Ramos (cell line): ENCODE data around the gene BCL7B.
"Not testable (repeated sequence)": the region's sequence is repeated elsewhere in the genome, so short reads cannot be mapped to it uniquely, and the experiment has no call there.

ENCODE experiments used
- in situ Hi-C: fragments of 300-500 bp; cut with MboI; formaldehyde crosslinking; loops from one replicate; pipeline ENCODE4 v1.14.3; 2022; ENCODE audit warnings: low sequenced_read_pairs; ENCODE audit not compliant: unreplicated experiment

Gene BCL7B

GRCh38 chr7:73507556-73507955, 49.9 kb downstream of the BCL7B start:
- in situ Hi-C loops = no loop called here

GRCh38 chr7:73504920-73505319, 52.6 kb downstream of the BCL7B start:
- in situ Hi-C loops = no loop called here

GRCh38 chr7:73504017-73504416, 53.5 kb downstream of the BCL7B start:
- in situ Hi-C loops = no loop called here

DNA sequence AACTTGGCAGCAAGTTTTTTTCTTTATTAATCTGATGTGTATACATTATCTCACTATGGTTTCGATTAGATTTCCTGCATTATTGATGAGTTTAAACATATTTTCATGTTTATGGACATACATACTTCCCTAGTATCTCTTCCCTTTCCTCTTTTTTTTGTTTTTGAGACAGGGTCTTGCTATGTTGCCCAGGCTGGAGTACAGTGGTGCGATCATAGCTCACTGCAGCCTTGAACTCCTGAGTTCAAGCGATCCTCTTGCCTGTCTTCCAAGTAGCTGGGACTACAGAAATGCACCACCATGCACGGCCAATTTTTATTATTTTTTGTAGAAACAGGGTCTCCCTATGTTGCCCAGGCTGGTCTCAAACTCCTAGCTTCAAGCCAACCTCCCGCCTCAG, 54.3 kb downstream of the BCL7B start:
- in situ Hi-C loops = no loop called here

DNA sequence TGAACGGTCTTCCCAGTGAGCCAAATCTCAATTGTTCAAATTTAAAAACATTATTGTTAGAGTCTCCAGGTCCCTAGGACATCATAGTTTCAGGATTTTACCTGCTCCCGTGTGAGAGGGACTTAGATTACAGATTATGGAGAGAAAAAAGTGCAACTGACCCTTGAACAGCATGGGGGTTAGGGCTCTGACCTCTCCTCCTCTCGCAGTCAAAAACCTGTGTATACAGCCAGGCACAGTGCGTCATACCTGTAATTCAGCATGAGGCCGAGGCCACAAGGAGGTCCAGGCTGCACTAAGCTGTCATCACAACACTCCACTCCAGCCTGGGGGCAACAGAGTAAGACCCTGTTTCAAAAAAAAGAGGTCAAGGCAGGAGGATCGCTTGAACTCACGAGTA, 60.9 kb downstream of the BCL7B start:
- in situ Hi-C loops = no loop called here

DNA sequence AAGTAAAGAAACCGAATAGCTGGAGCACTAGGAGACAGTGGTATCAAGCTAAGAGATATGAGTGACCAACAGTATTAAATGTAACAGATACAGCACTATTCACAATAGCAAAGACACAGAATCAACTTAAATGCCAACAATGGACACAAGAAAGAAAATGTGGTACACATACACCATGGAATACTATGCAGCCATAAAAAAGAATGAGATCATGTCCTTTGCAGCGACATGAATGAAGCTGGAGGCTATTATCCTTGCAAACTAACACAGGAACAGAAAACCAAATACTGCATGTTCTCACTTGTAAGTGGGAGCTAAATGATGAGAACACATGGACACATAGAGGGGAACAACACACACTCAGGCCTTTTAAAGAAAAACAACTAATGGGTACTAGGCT, 62.0 kb downstream of the BCL7B start:
- in situ Hi-C loops = not testable (repeated sequence)

GRCh38 chr7:73489976-73490375, 67.5 kb downstream of the BCL7B start:
- in situ Hi-C loops = no loop called here

GRCh38 chr7:73487486-73487885, 70.0 kb downstream of the BCL7B start:
- in situ Hi-C loops = no loop called here
